ENCODE results near the gene TNS3.

TNS3 gene

DNA sequence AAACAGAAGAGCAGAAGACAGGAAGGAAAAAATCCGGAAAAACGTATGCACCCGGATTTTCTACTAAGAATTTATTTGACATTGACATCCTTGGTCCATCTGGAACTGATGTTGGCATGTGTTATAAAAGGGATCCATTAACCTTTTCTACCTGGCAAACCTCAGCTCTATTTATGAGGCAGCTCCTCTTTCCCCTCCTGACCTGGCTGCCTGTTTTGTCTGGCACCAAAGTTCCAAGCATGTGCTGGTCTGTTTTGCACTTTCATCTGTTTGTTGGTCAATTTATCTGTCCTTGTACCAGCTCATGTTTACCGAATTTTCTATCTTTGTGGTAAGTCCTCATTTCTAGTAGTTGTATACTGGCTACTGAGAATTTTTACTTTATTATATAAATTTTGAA lies 258.0 kb downstream of the TNS3 start:
- no peak overlapping the region for H3K4me3 ChIP-seq (ENCODE audit: low read depth, low read length)
- DNase-seq (ENCODE audit: low read depth) = no peak
- TF ChIP-seq, protein P1, sequence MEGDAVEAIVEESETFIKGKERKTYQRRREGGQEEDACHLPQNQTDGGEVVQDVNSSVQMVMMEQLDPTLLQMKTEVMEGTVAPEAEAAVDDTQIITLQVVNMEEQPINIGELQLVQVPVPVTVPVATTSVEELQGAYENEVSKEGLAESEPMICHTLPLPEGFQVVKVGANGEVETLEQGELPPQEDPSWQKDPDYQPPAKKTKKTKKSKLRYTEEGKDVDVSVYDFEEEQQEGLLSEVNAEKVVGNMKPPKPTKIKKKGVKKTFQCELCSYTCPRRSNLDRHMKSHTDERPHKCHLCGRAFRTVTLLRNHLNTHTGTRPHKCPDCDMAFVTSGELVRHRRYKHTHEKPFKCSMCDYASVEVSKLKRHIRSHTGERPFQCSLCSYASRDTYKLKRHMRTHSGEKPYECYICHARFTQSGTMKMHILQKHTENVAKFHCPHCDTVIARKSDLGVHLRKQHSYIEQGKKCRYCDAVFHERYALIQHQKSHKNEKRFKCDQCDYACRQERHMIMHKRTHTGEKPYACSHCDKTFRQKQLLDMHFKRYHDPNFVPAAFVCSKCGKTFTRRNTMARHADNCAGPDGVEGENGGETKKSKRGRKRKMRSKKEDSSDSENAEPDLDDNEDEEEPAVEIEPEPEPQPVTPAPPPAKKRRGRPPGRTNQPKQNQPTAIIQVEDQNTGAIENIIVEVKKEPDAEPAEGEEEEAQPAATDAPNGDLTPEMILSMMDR (IDR thresholded peaks at IDR 0.05; ENCODE audit: low read depth, low read length, missing control alignments) = no peak

DNA sequence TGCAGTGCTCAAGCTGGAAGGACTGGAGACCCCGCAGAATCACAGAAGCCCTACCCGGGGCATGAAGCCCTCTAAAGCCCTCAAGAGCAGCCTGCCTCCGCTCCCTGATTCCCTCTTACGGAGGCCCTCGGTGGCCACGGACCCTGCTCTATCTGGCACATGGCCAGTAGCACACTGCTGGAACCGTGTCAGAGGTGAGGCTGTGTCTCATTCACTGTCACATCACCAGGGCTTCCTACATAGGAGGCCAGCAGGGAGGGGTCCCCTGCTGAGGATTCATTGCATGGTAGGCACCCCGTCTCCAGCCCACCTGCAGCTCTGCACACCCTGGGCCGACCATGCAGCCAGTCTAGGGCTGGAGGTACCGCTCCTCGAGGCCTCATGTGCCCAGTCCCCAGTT lies 259.2 kb downstream of the TNS3 start:
- H3K4me3 ChIP-seq (ENCODE audit: low read depth, low read length) = no peak overlapping the region
- no peak for DNase-seq (ENCODE audit: low read depth)
- TF ChIP-seq, protein P1 (IDR thresholded peaks at IDR 0.05; ENCODE audit: low read depth, low read length, missing control alignments) = no peak

DNA sequence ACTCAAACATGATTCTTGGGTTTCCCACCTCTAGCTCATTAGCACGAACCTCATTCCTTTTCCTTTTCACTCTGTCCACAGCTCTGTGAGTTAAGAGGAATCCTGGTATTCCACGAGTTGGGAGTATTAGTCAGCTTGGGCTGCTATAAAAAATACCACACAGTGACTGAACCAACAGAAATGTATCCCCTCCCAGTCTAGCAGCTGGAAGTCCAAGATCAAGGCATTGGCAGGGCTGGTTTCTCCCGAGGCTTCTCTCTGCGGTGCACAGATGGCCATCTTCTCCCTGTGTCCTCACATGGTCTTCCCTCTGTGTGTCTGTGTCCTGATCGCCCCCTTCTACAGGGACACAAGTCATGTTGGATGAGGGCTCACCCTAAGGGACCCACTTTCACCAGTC lies 261.6 kb downstream of the TNS3 start:
- TF ChIP-seq, protein P1 (IDR thresholded peaks at IDR 0.05; ENCODE audit: low read depth, low read length, missing control alignments) = no peak
- DNase-seq (ENCODE audit: low read depth) = no peak
- no peak overlapping the region for H3K4me3 ChIP-seq (ENCODE audit: low read depth, low read length)

DNA sequence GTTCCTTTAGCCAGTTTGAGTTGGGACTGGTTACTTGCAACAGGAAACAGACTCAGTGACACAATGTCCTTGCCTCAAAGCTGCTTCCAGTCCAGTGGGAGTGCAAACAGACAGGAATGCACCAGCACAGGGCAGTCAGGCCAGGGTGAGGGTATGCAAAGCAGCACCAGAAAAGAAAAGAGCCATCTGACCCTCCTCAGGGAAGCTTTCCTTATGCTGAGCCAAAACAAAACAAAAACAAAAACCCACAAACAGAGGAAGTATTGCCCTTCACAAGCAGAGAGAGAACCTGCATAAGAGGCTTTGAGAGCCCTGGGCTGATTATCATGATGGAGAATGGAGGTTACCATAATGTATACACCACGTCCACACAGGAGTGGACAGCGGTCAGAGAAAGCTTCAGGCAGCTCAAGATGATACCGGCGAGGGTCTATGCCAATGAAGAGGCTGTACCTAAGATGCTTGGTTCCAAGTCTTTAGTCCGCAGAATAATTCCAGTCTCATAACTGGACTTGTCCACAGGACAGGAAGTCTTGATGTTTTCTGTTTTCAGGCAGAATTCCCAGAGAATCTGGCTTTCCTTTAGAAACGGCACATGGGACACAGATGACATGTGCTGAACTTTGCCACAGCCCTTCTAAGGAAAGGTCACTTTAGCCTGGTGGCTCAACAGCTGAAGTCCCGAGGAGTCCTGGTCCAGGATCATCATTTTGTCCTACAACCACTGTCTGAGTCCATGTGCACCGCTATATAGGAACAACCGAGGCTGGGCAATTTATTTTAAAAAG lies 263.3 kb downstream of the TNS3 start:
- TF ChIP-seq, protein P1 (IDR thresholded peaks at IDR 0.05; ENCODE audit: low read depth, low read length, missing control alignments) = no peak
- H3K4me3 ChIP-seq (ENCODE audit: low read depth, low read length) = no peak overlapping the region
- peak; percentile 10 for DNase-seq (ENCODE audit: low read depth)

DNA sequence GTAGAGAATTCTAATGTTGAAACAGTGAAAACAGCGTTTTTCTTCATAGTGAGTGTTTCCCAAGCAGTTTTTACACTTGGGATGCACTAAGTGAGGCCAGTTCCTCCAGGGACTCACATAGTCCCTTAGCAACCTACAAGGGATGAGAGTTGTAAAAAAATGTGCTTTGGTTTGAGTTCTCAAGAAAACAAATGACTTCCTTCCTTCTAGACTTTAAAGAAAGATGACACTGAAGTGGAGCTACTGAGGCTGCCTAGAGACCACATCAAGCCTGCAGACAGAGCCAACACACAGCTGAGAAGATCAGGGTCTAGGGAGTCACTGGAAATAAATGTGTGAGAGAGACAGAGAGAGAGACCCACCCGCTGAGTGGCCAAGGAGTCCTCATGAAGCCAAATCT lies 264.4 kb downstream of the TNS3 start:
- H3K4me3 ChIP-seq (ENCODE audit: low read depth, low read length) = no peak overlapping the region
- TF ChIP-seq, protein P1 (IDR thresholded peaks at IDR 0.05; ENCODE audit: low read depth, low read length, missing control alignments) = no peak
- DNase-seq (ENCODE audit: low read depth) = no peak

DNA sequence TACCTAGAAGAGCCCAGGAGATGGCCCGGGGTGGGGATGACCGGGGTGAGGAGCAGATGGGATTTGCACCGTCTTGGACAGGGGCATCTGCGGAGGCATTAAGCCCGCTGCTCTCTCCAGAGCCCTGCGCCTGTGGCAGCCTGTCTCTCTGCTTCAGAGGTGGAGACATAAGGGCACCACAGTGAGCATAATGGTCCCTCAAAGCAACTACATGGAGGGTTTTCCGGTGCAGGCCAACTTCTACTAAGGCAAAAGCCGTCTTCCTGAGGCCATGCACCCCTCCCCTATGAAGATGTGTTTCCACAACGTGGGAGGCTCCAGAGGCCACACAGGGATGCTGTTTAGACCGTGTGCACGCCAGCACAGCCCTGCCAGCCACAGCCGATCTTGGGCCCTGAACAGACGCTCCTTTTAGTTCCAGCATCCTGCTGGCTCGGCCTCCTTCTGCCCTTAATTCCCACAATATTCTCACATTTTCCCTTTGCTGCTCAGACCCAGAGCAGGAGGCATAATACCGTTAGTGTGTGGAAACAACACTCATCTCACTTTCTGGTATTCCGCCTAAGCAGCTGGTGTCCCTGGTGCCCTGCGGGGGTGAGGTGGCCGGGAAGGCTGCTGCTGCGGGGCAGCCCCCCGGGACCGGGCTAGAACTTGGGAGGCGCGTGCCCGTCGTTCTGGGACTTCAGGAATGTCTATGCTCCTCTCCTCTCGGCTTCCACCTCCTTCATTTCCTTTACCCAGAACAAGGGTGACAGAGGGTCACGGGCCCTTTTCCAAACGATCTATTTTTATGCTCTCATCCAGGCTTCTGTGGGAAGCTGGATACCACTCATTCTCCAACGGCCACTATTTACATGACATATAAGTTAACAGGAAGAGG lies 266.9 kb downstream of the TNS3 start:
- DNase-seq (ENCODE audit: low read depth) = no peak

More for the DNA sequence above, 266.9 kb downstream of the TNS3 start:
- no peak overlapping the region for H3K4me3 ChIP-seq (ENCODE audit: low read depth, low read length)
- TF ChIP-seq, protein P1 (IDR thresholded peaks at IDR 0.05; ENCODE audit: low read depth, low read length, missing control alignments) = no peak
